SKM-1 (cell line): ENCODE measurements around the gene EME1.
"Not testable (repeated sequence)": the region's sequence is repeated elsewhere in the genome, so short reads cannot be mapped to it uniquely, and the experiment has no call there.

Source experiments
- DNase-seq: peaks from one replicate; lab custom pipeline; 2025; ENCODE audit not compliant: unreplicated experiment; lab: John Stamatoyannopoulos, UW

Gene EME1

GRCh38 chr17:50386510-50386909 is 13.5 kb downstream of the EME1 start:
- DNase-seq = no peak

DNA sequence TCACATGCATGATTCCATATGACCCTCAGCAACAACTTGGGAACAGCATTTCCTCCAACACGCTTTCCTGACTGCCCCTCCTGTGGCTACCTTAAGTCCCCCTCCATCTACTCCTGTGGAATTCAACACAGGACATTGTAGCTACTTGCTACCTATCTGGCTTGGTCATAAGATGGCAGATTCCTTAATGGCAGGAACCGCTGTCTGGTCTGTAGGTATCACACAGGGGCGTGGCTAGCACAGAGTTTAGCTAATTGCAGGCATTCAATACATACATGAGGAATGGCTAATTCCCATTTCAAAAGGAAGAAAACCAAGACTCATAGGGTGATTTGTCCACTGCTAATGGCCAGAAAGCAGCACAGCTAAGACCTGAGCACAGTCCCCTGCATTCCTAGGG is 15.7 kb downstream of the EME1 start:
- no peak for DNase-seq

DNA sequence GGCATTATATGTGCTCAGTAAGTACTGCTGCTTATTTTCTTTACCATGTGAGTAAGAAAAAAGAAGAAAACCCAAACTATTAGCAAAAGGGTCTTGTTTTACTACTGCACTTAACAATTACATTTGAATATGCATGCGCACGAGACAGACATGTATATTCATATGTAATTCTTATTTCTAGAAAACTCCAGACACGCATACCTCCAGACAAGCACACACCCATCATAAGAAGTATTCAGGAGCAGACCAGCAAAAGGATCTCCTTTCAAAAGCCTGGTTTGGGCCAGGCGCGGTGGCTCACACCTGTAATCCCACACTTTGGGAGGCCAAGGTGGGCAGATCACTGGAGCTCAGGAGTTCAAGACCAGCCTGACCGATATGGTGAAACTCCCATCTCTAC is 16.5 kb downstream of the EME1 start:
- no peak for DNase-seq

GRCh38 chr17:50392621-50393020 is 19.6 kb downstream of the EME1 start:
- DNase-seq = no peak

- DNase-seq = no peak
Observed at GRCh38 chr17:50393700-50394099, 20.7 kb downstream of the EME1 start.

DNA sequence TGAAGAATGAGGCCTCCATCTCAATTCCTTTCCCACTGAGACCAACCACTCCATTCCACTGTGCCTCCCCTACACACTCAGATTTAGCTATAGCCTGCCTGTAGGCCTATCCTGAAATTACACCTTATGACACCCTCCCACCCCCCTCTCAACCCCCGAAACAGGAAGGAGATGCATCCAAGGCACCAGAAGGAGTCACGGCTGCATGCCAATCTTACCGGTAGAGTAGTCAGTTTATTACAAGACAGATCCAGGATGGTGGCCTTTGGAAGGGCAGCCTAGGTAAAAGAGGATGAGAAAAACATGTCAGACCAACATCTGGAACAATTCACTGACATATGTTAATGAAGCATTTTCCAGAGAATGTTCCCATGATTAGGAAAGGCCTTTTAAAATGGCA is 21.7 kb downstream of the EME1 start:
- no peak for DNase-seq

GRCh38 chr17:50396261-50397110 is 23.5 kb downstream of the EME1 start:
- DNase-seq = peak; percentile 31

DNA sequence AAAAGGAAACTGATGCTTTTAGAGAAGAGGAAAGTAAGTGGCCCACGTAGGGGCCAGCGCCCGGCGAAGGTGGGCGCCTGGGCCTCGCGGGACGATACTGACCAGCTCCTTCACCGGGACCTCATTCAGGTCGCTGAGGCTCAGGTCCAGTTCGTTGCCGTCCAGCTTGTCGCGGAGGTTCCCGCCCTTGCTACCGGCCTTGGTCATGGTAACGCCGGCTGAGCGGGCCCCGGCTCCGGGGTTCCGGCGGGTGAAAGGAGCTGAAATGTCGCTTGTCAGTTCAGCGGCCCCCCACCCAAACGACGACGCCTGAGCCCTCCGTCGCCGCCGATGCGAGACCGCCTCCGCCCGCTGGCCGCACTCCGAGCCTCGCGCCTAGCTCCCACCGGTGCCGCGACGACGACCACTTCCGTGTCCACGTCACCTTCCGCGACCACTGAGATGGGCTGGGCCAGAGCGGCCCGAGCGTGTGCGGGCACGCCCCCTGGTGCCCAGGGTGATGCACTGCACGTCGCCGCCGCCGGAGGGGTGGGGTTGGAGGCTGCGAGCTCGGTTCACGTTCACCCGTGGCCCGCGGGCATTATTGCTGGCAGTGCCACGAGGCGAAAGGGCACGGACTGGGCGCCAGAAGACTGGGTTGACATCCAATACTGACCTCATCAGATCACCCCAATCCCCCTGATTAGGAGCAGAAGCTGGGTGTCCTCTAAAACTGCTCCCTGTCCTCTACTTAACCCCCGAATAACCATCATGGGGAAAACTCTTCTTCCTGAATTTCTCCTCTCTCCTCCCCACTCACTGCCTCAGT is 24.3 kb downstream of the EME1 start, which contains the start of gene LRRC59:
Gene LRRC59, minus strand, starts transcription at position 413 of the 808 bp plus-strand sequence. Its CDS starts 206 bp downstream, at position 207.
- DNase-seq = peak; percentile 44

DNA sequence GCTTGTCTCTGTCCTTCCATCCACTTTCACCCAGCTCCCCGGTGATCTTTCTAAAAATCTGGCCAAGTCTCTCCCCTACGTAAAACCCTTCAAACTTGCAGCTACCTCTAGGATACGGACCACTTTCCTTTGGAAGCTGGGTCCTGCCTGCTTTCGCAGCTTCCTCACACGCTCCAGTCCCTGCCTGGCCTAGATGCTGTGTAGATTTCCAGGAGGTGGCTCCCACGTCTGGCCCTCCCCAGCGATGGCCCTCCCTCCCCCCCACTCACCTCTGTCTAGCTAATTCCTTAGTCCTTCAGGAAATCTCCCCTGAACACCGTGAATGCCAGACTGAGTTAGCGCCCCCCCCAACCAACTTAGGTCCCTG is 24.9 kb downstream of the EME1 start:
- no peak for DNase-seq

GRCh38 chr17:50398672-50399071 is 25.6 kb downstream of the EME1 start:
- DNase-seq = not testable (repeated sequence)

DNA sequence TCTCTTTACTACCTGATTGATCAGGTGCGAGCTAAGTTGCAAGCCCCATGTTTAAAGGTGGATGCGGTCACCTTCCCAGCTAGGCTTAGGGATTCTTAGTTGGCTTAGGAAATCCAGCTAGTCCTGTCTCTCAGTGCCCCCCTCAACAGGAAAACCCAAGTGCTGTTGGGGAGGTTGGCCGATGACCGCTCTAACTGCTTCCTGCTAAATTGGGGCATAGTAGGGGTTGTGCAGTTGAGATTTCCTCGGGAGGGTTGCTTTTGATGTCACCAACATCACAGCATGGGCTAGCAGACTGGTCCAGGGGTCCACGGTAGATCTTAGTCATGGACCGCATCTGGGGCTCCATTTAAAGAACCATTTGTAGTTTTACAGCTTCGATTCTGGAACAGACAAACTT is 26.6 kb downstream of the EME1 start:
- DNase-seq = not testable (repeated sequence)

DNA sequence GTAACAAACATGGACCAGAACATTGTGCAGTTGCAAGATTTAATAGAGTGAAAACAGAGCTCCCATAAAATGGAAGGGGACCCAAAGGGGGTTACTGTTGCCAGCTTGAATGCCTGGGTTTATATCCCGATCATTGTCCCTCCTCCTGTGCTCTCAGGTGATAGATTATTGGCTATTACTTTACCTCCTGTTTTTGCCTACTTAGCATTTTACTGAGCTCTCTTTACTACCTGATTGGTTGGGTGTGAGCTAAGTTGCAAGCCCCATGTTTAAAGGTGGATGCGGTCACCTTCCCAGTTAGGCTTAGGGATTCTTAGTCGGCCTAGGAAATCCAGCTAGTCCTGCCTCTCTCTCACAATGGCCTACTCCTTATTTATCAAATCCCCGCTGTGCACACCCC is 32.3 kb downstream of the EME1 start:
- DNase-seq = not testable (repeated sequence)

- no peak for DNase-seq
Observed at GRCh38 chr17:50406578-50406977, 33.5 kb downstream of the EME1 start.

GRCh38 chr17:50407921-50408320 is 34.9 kb downstream of the EME1 start:
- DNase-seq = no peak

GRCh38 chr17:50412188-50412732 is 39.2 kb downstream of the EME1 start:
- DNase-seq = no peak

DNA sequence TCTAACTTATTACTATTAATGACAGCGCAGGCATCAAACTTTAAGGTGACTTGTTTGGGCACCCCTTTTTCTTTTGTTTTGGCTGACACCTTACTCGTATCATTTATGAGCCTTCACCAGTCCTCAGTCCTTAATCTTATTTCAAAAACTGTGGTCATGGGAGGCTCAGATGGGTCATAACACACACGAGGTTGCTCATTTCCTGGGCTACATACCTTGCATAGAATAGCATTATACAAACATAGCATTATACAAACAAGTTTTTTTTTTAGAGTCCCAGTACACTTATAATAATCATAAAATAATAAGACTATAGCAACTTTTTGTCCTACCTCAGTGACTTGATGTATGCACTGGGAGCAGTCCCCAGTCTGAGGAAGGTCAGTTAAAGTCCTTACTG is 41.8 kb downstream of the EME1 start:
- DNase-seq = no peak

DNA sequence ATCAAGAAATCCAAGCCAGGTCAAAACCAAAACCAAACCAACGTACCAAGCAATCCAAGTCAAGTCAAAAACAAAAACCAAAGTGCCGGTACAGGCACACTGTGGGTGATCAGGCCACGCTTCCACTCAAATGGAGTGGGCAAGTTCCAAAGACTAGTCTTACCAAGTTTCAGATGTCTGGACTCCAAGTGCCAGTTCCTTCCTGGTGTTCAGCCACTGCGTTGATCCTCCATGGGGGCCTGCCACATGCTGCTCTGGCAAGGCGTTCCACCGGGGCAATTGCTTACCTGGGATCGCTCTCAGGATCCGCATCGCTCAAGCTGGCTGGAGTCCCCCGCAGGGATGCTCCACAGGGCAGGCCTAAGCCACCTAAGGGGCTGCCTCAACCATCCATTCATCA is 46.5 kb downstream of the EME1 start:
- DNase-seq = not testable (repeated sequence)

- DNase-seq = no peak
Observed at GRCh38 chr17:50420419-50421112, 47.5 kb downstream of the EME1 start.

DNA sequence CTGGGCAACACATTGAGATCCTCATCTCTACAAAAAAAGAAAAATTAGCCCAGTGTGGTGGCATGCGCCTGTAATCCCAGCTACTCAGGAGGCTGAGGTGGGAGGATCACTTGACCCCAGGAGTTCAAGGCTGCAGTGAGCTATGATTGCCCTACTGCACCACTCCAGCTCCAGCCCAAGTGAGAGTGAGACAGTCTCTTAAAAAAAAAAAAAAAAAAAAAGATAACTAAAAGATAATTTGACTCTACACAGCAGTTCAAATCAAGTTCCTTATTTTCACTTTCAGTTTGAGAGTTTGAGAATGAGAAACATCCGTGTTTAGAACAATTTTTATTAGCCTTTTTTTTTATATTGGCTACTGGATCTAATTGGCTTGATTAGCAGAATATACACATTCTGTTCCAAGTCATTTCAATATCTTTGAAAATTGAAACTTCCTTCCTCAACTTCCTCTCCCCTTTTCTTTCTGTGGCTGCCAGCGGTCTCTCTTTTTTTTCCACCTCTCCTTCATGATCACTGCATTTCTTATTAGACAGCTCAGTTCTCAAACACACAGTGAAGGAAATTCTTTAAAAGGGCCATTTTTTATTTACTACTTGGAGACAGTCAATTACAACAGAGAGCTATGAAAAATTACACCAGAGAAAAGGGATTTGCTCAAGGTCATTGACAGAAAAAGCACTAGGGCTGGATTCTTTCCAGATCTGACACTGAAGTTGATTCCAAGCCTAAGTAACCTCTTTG is 48.5 kb downstream of the EME1 start:
- no peak for DNase-seq

GRCh38 chr17:50422738-50423137 is 49.7 kb downstream of the EME1 start:
- no peak for DNase-seq
